Measurements from ENCODE around the gene SARDH. TPM values are rescaled to one million over a fixed set of nuclear protein-coding genes. Genes with fewer than 3 reads are reported as not detected.

The SARDH gene
- total and polyA plus RNA-seq, 2 of the 13 experiments (the other 11 are each of a cell fraction or from before 2014, with no cell fraction given), result 11.6 to 34.9 TPM

- WGBS (ENCODE audit: low lambda C conversion rate), result 100% methylated on average over 8 of the region's 12 CpGs
- no peak overlapping the region for H3K4me3 ChIP-seq (replicated peaks in 1 of 3; ENCODE audit: insufficient read depth in 1 of 3, low read depth in 2 of 3, low read length in 3 of 3)
Observed at GRCh38 chr9:133665535-133665934, 72.6 kb downstream of the SARDH start.

GRCh38 chr9:133665096-133665495, 73.1 kb downstream of the SARDH start:
- no peak overlapping the region for H3K27ac ChIP-seq (ENCODE audit: extremely low read length, insufficient read depth, low read length)
- peaks cover 2 to 9% of the 10 kb centered on the region in 2 experiments; a peak in 3 of 5 replicates for H3K36me3 ChIP-seq (replicated peaks in 1 of 2; ENCODE audit: control insufficient read depth in 1 of 2, insufficient read depth in 2 of 2, low read length in 2 of 2)
- no peaks in the 10 kb centered on the region for H3K4me1 ChIP-seq (ENCODE audit: insufficient read depth, low read length)
- CTCF ChIA-PET (ENCODE audit: low intra/inter-chr PET ratio, low total read pairs), result no interaction called here
- DNase-seq (ENCODE audit: low spot score), result no peak
- H3K9ac ChIP-seq (ENCODE audit: insufficient read depth, low read depth, low read length), result no peak overlapping the region
- H2AFZ ChIP-seq (ENCODE audit: low read length), result no peak overlapping the region
- no peaks in the 10 kb centered on the region for H3K9me3 ChIP-seq (ENCODE audit: low read length)
- H3K4me2 ChIP-seq (ENCODE audit: low read depth, low read length), result no peak overlapping the region
- in situ Hi-C loops (cut with HindIII; ENCODE audit: extremely low pct_ligation_motif_present, low pct_unique_long_range_greater_than_20kb) (no loop called here), intact Hi-C loops (cut with micrococcal nuclease; ENCODE audit: unreplicated experiment) (no loop called here)
- H4K20me1 ChIP-seq (ENCODE audit: insufficient read depth, low read length), result no peaks in the 10 kb centered on the region
- POLR2A ChIA-PET, result no interaction called here
- FAIRE-seq, result no peak
- TF ChIP-seq WIZ (CRISPR knock-in tag; IDR thresholded peaks at IDR 0.05) (no peak), RARG (CRISPR knock-in tag; IDR thresholded peaks at IDR 0.05; ENCODE audit: low read depth) (no peak), ZFP90 (CRISPR knock-in tag; IDR thresholded peaks at IDR 0.05; ENCODE audit: borderline replicate concordance) (no peak), ZNF652 (CRISPR knock-in tag; IDR thresholded peaks at IDR 0.05; ENCODE audit: borderline replicate concordance, low read depth) (no peak), ARNT (IDR thresholded peaks at IDR 0.05) (no peak), SPEN (CRISPR knock-in tag; IDR thresholded peaks at IDR 0.05; ENCODE audit: low read depth) (no peak), NCOA5 (CRISPR knock-in tag; IDR thresholded peaks at IDR 0.05) (no peak)
- ATAC-seq, result no peak
- no peaks in the 10 kb centered on the region for H3K27me3 ChIP-seq (ENCODE audit: control insufficient read depth in 1 of 2, insufficient read depth in 2 of 2, low read length in 2 of 2)
- BruUV-seq (replicated peaks), result no TSS peak
- 100% methylated on average over 2 of the region's 13 CpGs for WGBS (ENCODE audit: low lambda C conversion rate)
- H3K79me2 ChIP-seq (ENCODE audit: insufficient read depth, low read length), result no peaks in the 10 kb centered on the region
- no peak overlapping the region for H3K4me3 ChIP-seq (replicated peaks in 1 of 3; ENCODE audit: insufficient read depth in 1 of 3, low read depth in 2 of 3, low read length in 3 of 3)

More at GRCh38 chr9:133665535-133665934, 72.6 kb downstream of the SARDH start:
- no peak overlapping the region for H2AFZ ChIP-seq (ENCODE audit: low read length)
- H3K79me2 ChIP-seq (ENCODE audit: insufficient read depth, low read length), result no peaks in the 10 kb centered on the region
- BruUV-seq (replicated peaks), result no TSS peak
- H4K20me1 ChIP-seq (ENCODE audit: insufficient read depth, low read length), result no peaks in the 10 kb centered on the region
- in situ Hi-C loops (cut with HindIII; ENCODE audit: extremely low pct_ligation_motif_present, low pct_unique_long_range_greater_than_20kb), result no loop called here
- FAIRE-seq, result no peak
- H3K4me1 ChIP-seq (ENCODE audit: insufficient read depth, low read length), result no peaks in the 10 kb centered on the region
- POLR2A ChIA-PET, result no interaction called here
- H3K4me2 ChIP-seq (ENCODE audit: low read depth, low read length), result no peak overlapping the region
- no peaks in the 10 kb centered on the region for H3K9me3 ChIP-seq (ENCODE audit: low read length)
- CTCF ChIA-PET (ENCODE audit: low intra/inter-chr PET ratio, low total read pairs), result no interaction called here
- intact Hi-C loops (cut with micrococcal nuclease; ENCODE audit: unreplicated experiment), result no loop called here
- peaks cover 5 to 9% of the 10 kb centered on the region in 2 experiments; a peak in 3 of 5 replicates for H3K36me3 ChIP-seq (replicated peaks in 1 of 2; ENCODE audit: control insufficient read depth in 1 of 2, insufficient read depth in 2 of 2, low read length in 2 of 2)
- no peak overlapping the region for H3K9ac ChIP-seq (ENCODE audit: insufficient read depth, low read depth, low read length)
- no peak overlapping the region for H3K27ac ChIP-seq (ENCODE audit: extremely low read length, insufficient read depth, low read length)
- TF ChIP-seq TRAFD1 (CRISPR knock-in tag; IDR thresholded peaks at IDR 0.05; ENCODE audit: borderline replicate concordance), result no peak
- TF ChIP-seq ZNF879 (CRISPR knock-in tag; IDR thresholded peaks at IDR 0.05), result no peak
- TF ChIP-seq ZNF607 (CRISPR knock-in tag; IDR thresholded peaks at IDR 0.05; ENCODE audit: borderline replicate concordance), result no peak
- DNase-seq (ENCODE audit: low spot score), result no peak
- no peak for ATAC-seq
- H3K27me3 ChIP-seq (ENCODE audit: control insufficient read depth in 1 of 2, insufficient read depth in 2 of 2, low read length in 2 of 2), result no peaks in the 10 kb centered on the region
